HL-60 (cell line): ENCODE measurements around the gene TACR2.

Source experiments
- DNase-seq, 2 experiments: peaks; one replicate each; pipeline ENCODE4 v3.0.0-alpha.2; 2010 to 2020; ENCODE audit warnings: low read depth in 1 of 2, low spot score in 1 of 2
- H3K27ac ChIP-seq: fragments of 250-450 bp; sonication (Bioruptor Pico); replicated peaks from 2 replicates; pipeline ENCODE4 v1.5.1; 2020; ENCODE audit warnings: mild to moderate bottlenecking, moderate library complexity
- H3K27me3 ChIP-seq: fragments of 250-450 bp; sonication (Bioruptor Pico); 2 replicates; pipeline ENCODE4 v1.5.1; 2021; ENCODE audit warnings: mild to moderate bottlenecking, moderate library complexity; ENCODE audit not compliant: insufficient read depth, poor library complexity, severe bottlenecking
- H3K4me3 ChIP-seq: replicated peaks from 2 replicates; pipeline ENCODE4 v1.5.1; 2011; ENCODE audit warnings: mild to moderate bottlenecking, control low read depth, low read length; ENCODE audit not compliant: insufficient read depth
- GABPA ChIP-seq: IDR thresholded peaks from 2 replicates; pipeline ENCODE4 v1.6.1; 2012; ENCODE audit warnings: low read depth
- POLR2AphosphoS5 ChIP-seq: IDR thresholded peaks from 2 replicates; pipeline ENCODE4 v1.6.1; 2012; ENCODE audit warnings: low read depth
- SPI1 ChIP-seq: IDR thresholded peaks from 2 replicates; pipeline ENCODE4 v1.6.1; 2012; ENCODE audit warnings: low read depth, mild to moderate bottlenecking, borderline replicate concordance
- TF ChIP-seq, protein P1 (sequence below): IDR thresholded peaks from 2 replicates; pipeline ENCODE4 v1.6.1; 2012; ENCODE audit warnings: low read depth; ENCODE audit not compliant: insufficient replicate concordance
- TF ChIP-seq, protein P2 (sequence below): IDR thresholded peaks from one replicate; pipeline ENCODE4 v1.5.1; 2011; ENCODE audit warnings: low read length, control low read depth, inconsistent platforms; ENCODE audit not compliant: insufficient read depth

TACR2 gene

DNA sequence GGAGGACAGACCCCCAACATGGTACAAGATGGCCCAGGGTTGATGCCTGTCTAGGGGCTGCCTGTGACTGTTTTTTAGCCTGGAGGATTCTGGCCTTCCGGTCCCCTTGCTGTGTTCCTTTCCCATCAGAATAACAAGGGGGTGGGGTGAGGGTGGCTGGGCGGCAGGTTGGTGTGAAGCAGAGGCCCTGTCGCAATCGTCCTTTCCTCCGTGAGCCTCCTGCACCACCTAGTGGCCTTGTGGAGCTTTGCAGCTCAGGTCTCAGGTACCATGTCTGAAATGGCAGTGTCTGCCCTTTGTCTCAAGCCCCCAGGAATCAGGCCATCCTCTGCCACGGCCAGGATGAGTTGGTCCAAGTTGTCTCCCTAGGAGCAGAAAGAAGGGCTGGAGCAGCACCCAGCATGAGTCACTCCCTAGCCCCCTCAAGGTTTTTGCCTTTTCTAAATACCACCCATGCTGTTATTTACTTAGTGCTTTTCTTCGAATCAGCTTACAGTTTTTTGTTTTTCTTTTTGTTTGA, 24.2 kb downstream of the TACR2 start:
- Histone ChIP-seq H3K4me3 (no peak overlapping the region), H3K27ac (no peak overlapping the region), H3K27me3 (no peaks in the 10 kb centered on the region)
- no peak for TF ChIP-seq SPI1
- TF ChIP-seq POLR2AphosphoS5 = no peak
- TF ChIP-seq, protein P1, sequence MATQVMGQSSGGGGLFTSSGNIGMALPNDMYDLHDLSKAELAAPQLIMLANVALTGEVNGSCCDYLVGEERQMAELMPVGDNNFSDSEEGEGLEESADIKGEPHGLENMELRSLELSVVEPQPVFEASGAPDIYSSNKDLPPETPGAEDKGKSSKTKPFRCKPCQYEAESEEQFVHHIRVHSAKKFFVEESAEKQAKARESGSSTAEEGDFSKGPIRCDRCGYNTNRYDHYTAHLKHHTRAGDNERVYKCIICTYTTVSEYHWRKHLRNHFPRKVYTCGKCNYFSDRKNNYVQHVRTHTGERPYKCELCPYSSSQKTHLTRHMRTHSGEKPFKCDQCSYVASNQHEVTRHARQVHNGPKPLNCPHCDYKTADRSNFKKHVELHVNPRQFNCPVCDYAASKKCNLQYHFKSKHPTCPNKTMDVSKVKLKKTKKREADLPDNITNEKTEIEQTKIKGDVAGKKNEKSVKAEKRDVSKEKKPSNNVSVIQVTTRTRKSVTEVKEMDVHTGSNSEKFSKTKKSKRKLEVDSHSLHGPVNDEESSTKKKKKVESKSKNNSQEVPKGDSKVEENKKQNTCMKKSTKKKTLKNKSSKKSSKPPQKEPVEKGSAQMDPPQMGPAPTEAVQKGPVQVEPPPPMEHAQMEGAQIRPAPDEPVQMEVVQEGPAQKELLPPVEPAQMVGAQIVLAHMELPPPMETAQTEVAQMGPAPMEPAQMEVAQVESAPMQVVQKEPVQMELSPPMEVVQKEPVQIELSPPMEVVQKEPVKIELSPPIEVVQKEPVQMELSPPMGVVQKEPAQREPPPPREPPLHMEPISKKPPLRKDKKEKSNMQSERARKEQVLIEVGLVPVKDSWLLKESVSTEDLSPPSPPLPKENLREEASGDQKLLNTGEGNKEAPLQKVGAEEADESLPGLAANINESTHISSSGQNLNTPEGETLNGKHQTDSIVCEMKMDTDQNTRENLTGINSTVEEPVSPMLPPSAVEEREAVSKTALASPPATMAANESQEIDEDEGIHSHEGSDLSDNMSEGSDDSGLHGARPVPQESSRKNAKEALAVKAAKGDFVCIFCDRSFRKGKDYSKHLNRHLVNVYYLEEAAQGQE = no peak
- TF ChIP-seq, protein P2, sequence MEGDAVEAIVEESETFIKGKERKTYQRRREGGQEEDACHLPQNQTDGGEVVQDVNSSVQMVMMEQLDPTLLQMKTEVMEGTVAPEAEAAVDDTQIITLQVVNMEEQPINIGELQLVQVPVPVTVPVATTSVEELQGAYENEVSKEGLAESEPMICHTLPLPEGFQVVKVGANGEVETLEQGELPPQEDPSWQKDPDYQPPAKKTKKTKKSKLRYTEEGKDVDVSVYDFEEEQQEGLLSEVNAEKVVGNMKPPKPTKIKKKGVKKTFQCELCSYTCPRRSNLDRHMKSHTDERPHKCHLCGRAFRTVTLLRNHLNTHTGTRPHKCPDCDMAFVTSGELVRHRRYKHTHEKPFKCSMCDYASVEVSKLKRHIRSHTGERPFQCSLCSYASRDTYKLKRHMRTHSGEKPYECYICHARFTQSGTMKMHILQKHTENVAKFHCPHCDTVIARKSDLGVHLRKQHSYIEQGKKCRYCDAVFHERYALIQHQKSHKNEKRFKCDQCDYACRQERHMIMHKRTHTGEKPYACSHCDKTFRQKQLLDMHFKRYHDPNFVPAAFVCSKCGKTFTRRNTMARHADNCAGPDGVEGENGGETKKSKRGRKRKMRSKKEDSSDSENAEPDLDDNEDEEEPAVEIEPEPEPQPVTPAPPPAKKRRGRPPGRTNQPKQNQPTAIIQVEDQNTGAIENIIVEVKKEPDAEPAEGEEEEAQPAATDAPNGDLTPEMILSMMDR = peak; percentile 99
- peak; percentile 84 to 90 for DNase-seq

DNA sequence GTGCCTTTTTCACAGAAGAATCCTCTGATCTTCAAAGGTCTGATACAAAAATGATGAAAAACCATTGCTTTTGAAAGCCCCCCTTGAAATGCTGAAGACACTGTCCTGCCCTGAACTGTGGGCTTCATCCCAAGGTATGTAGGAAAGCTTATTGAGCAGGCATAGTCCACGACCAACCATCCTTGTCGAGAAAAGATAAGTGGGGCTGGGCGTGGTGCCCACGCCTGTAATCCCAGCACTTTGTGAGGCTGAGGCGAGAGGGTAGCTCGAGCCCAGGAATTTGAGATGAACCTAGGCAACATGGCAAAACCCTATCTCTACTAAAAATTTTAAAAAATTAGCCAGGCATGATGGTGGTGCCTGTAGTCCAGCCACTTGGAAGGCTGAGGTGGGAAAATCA, 25.6 kb downstream of the TACR2 start:
- Histone ChIP-seq H3K4me3 (no peak overlapping the region), H3K27ac (no peak overlapping the region), H3K27me3 (no peaks in the 10 kb centered on the region)
- no peak for TF ChIP-seq POLR2AphosphoS5
- TF ChIP-seq, protein P1 = no peak
- no peak for TF ChIP-seq SPI1
- TF ChIP-seq GABPA = no peak
- TF ChIP-seq, protein P2 = no peak
- no peak for DNase-seq

DNA sequence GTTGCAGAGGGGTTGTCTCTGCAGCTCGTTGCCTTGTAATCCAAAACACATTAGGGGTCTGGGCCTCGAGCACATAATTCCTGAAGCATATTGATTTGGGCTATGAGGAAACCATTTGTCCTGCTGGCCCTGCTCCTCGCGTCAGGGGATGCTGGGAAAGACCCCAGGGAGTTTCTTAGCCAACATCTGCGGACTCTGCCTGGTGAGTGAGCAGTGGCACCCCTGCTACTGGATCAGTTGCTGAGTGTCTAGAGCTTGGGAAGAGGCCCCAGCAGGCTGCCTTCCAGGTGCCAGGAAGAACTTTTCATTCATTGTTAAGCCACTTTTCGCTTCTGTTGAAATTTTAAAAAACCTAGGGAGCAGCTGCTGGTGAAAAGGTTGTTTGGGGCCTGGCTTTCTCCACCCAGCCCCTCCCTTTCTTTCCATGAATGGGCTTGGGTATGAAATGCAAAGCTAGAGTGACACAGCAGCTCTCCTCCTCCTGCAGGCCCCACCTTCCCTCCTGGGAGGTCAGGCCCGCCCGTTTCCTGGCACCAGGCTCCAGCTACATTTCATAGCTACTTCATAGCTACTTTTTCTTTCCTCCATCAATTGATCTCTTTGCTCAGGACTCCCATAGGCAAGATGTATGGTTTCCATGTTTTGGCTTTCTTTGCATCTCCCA, 26.8 kb downstream of the TACR2 start:
- Histone ChIP-seq H3K27me3 (no peaks in the 10 kb centered on the region), H3K27ac (no peak overlapping the region), H3K4me3 (no peak overlapping the region)
- no peak for TF ChIP-seq GABPA
- DNase-seq = peak in 1 of 2 experiments; percentile 8

DNA sequence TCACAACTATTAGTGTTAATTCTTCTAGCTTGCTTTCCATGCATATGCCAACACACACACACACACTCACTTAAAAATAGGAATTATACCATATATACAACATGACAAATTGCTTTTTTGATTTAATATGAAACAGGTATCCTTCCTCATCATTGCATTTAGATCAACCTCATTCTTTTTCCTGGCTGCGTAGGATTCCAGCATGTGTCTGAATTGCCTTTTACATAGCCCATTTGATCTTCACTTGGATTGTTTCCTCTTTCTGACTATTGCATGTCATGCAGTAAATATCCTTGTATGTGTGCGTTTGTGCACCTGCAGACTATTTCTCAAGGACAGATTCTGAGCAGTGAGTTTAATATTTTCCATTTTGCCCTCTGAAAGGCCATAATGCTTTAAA, 28.2 kb downstream of the TACR2 start:
- no peak for TF ChIP-seq GABPA
- TF ChIP-seq, protein P2 = no peak
- TF ChIP-seq, protein P1 = no peak
- TF ChIP-seq POLR2AphosphoS5 = no peak
- no peak for TF ChIP-seq SPI1
- Histone ChIP-seq H3K27ac (no peak overlapping the region), H3K4me3 (no peak overlapping the region), H3K27me3 (no peaks in the 10 kb centered on the region)
- DNase-seq = no peak
